ENCODE measurements around the gene AJAP1. TPM values are rescaled to one million over a fixed set of nuclear protein-coding genes. Genes with fewer than 3 reads are reported as not detected.

The AJAP1 gene
- polyA plus RNA-seq, 1 of the 3 experiments (the other 2 are of a cell fraction): not detected

DNA sequence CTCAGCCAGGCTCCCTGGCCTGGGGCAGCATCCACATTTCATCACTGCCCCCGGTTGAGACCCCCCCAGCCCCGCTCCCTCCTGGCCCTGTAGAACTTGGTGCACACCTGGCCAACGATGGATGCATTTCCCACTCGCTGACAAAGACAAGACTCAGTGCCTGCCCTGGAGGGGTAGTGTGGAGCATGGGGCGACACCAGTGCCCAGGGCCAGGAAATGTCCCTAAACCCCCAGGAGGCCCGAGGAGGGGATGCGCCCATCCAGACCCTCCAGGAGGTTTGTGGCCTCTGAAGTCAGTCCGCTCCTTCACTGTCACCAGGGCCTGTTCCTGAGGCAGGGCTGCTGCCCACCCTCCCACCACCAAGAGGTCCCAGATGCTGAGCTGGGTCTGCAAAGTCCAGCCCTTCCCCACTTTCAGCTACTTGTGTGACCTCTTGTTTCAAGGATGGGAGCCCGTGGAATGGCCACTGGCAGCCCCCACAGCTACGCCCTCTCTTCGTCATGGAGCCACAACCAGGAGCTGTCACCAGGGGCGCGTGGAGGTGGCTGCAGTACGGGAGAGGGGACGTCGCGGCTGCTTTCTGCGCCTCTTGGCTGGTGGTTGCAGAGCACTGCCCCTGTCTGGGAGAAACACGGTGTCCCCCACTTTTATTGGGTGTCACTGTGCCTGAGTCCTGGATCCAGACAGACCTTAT lies 35.7 kb downstream of the AJAP1 start:
- Histone ChIP-seq H3K4me3 (ENCODE audit: low read depth in 2 of 2, low read length in 1 of 2) (no peak overlapping the region), H3F3A (replicated peaks; ENCODE audit: insufficient read depth) (no peaks in the 10 kb centered on the region), H2AFZ (ENCODE audit: low read depth) (no peak overlapping the region), H3K27me3 (ENCODE audit: insufficient read depth) (no peaks in the 10 kb centered on the region), H3K4me2 (no peak overlapping the region), H3K9ac (no peak overlapping the region), H3K9me2 (no peaks in the 10 kb centered on the region), H4K20me1 (ENCODE audit: insufficient read depth) (no peaks in the 10 kb centered on the region), H3K9me3 (no peaks in the 10 kb centered on the region), H3K79me2 (ENCODE audit: insufficient read depth) (no peaks in the 10 kb centered on the region), H3K36me3 (replicated peaks in 1 of 2; ENCODE audit: control insufficient read depth in 1 of 2, insufficient read depth in 2 of 2, low read length in 1 of 2) (no peaks in the 10 kb centered on the region), H3K4me1 (ENCODE audit: control insufficient read depth in 1 of 2, insufficient read depth in 2 of 2, low read depth in 1 of 2, low read length in 1 of 2) (no peaks in the 10 kb centered on the region; a peak in 1 of 4 replicates), H3K27ac (ENCODE audit: low read depth in 2 of 2, low read length in 1 of 2) (no peak overlapping the region)
- DNase-seq: no peak
- TF ChIP-seq TEAD4 (IDR thresholded peaks at IDR 0.05; ENCODE audit: borderline replicate concordance, insufficient read depth) (no peak), REST (IDR thresholded peaks at IDR 0.05; ENCODE audit: low read depth, low read length) (no peak), TAF1 (IDR thresholded peaks at IDR 0.05; ENCODE audit: borderline replicate concordance, low read depth, low read length) (no peak), FOXM1 (IDR thresholded peaks at IDR 0.05; ENCODE audit: low read depth) (no peak), JUND (IDR thresholded peaks at IDR 0.05) (no peak), EP300 (IDR thresholded peaks at IDR 0.05; ENCODE audit: borderline replicate concordance in 1 of 2, low read depth in 1 of 2, low read length in 1 of 2) (no peak), MAX (IDR thresholded peaks at IDR 0.05; ENCODE audit: low read depth) (no peak), RCOR1 (IDR thresholded peaks at IDR 0.05; ENCODE audit: low read length) (no peak), SMC3 (IDR thresholded peaks at IDR 0.05; ENCODE audit: low read depth, low read length) (no peak), GABPA (IDR thresholded peaks at IDR 0.05; ENCODE audit: low read depth) (no peak), ELF1 (IDR thresholded peaks at IDR 0.05) (no peak), TCF12 (IDR thresholded peaks at IDR 0.05) (no peak), IRF3 (IDR thresholded peaks at IDR 0.05; ENCODE audit: low read depth, low read length) (no peak), SIN3A (IDR thresholded peaks at IDR 0.05; ENCODE audit: borderline replicate concordance, low read depth, low read length) (no peak), RFX5 (IDR thresholded peaks at IDR 0.05; ENCODE audit: low read length) (no peak), RXRA (IDR thresholded peaks at IDR 0.05; ENCODE audit: borderline replicate concordance, low read depth) (no peak)
- TF ChIP-seq, protein P1, sequence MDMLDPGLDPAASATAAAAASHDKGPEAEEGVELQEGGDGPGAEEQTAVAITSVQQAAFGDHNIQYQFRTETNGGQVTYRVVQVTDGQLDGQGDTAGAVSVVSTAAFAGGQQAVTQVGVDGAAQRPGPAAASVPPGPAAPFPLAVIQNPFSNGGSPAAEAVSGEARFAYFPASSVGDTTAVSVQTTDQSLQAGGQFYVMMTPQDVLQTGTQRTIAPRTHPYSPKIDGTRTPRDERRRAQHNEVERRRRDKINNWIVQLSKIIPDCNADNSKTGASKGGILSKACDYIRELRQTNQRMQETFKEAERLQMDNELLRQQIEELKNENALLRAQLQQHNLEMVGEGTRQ (IDR thresholded peaks at IDR 0.05; ENCODE audit: borderline replicate concordance, low read depth, low read length): no peak
- WGBS (ENCODE audit: low lambda C conversion rate): 65% methylated on average over 6 of the region's 19 CpGs
- CTCF ChIA-PET: no interaction called here
- POLR2A ChIA-PET: no interaction called here

All from SK-N-SH (cell line).